RWPE2 (cell line): ENCODE data around the gene DAZAP1.

Experiments
- ATAC-seq: fragments of 200-7000 bp; cut with Tn5 transposase; 3 replicates; pipeline ENCODE4 v1.9.1; 2021; ENCODE audit warnings: low read depth
- DNase-seq: peaks from one replicate; pipeline ENCODE4 v3.0.0-alpha.2; 2020; ENCODE audit warnings: low spot score
- H3K27ac ChIP-seq: fragments of 450-650 bp; 2 replicates; pipeline ENCODE4 v1.5.1; 2017; ENCODE audit warnings: mild to moderate bottlenecking; ENCODE audit not compliant: poor library complexity, severe bottlenecking
- H3K27me3 ChIP-seq: fragments of 250-450 bp; sonication (Bioruptor Pico); 2 replicates; pipeline ENCODE4 v1.5.1; 2021; ENCODE audit warnings: mild to moderate bottlenecking, moderate library complexity; ENCODE audit not compliant: insufficient read depth, poor library complexity, severe bottlenecking
- H3K36me3 ChIP-seq: fragments of 250-450 bp; sonication (Bioruptor Pico); 2 replicates; pipeline ENCODE4 v1.5.1; 2020; ENCODE audit warnings: low read depth, mild to moderate bottlenecking, moderate library complexity
- H3K4me1 ChIP-seq: fragments of 250-450 bp; sonication (Bioruptor Pico); 2 replicates; pipeline ENCODE4 v1.5.1; 2021; ENCODE audit warnings: mild to moderate bottlenecking, moderate library complexity; ENCODE audit not compliant: insufficient read depth, poor library complexity, severe bottlenecking
- H3K4me3 ChIP-seq: fragments of 250-450 bp; sonication (Bioruptor Pico); 2 replicates; pipeline ENCODE4 v1.5.1; 2021; ENCODE audit warnings: mild to moderate bottlenecking, moderate library complexity; ENCODE audit not compliant: severe bottlenecking
- H3K9me3 ChIP-seq: fragments of 250-450 bp; sonication (Bioruptor Pico); 2 replicates; pipeline ENCODE4 v1.5.1; 2021; ENCODE audit warnings: mild to moderate bottlenecking, moderate library complexity; ENCODE audit not compliant: severe bottlenecking
- CTCF ChIP-seq: fragments of 450-650 bp; IDR thresholded peaks from one replicate; pipeline ENCODE4 v1.5.1; 2017; ENCODE audit warnings: mild to moderate bottlenecking, moderate library complexity; ENCODE audit not compliant: poor library complexity, severe bottlenecking

DAZAP1 gene

GRCh38 chr19:1434577-1435060 is 27.2 kb downstream of the DAZAP1 start:
- H3K9me3 ChIP-seq, result no peaks in the 10 kb centered on the region
- H3K27ac ChIP-seq, result no peak overlapping the region
- H3K4me1 ChIP-seq, result peaks cover 1% of the 10 kb centered on the region
- H3K27me3 ChIP-seq, result no peaks in the 10 kb centered on the region
- ATAC-seq, result no peak
- DNase-seq, result no peak
- H3K4me3 ChIP-seq, result no peak overlapping the region
- peaks cover 58% of the 10 kb centered on the region for H3K36me3 ChIP-seq
- no peak for TF ChIP-seq CTCF

GRCh38 chr19:1435378-1435989 is 28.1 kb downstream of the DAZAP1 start:
- Histone ChIP-seq H3K4me3 (no peak overlapping the region), H3K9me3 (no peaks in the 10 kb centered on the region), H3K27me3 (no peaks in the 10 kb centered on the region), H3K4me1 (peaks cover 9% of the 10 kb centered on the region), H3K36me3 (peaks cover 60% of the 10 kb centered on the region), H3K27ac (no peak overlapping the region)
- ATAC-seq (no peak), DNase-seq (no peak)
- no peak for TF ChIP-seq CTCF

GRCh38 chr19:1437609-1438008 is 30.2 kb downstream of the DAZAP1 start:
- no peak overlapping the region for H3K4me3 ChIP-seq
- no peak for TF ChIP-seq CTCF
- H3K27ac ChIP-seq, result peak overlapping the region; percentile 76
- no peaks in the 10 kb centered on the region for H3K27me3 ChIP-seq
- peaks cover 60% of the 10 kb centered on the region for H3K36me3 ChIP-seq
- DNase-seq (no peak), ATAC-seq (no peak)
- no peaks in the 10 kb centered on the region for H3K9me3 ChIP-seq
- peaks cover 9% of the 10 kb centered on the region for H3K4me1 ChIP-seq

- TF ChIP-seq CTCF, result peak; percentile 91
- Histone ChIP-seq H3K4me1 (peaks cover 9% of the 10 kb centered on the region), H3K36me3 (peaks cover 57% of the 10 kb centered on the region)
These were observed 30.9 kb downstream of the DAZAP1 start, which contains the start of gene RPS15 for GRCh38 chr19:1438035-1438932. Gene RPS15, plus strand, starts transcription at chr19:1438396. Its CDS starts 30 bp downstream, at chr19:1438426.

More at GRCh38 chr19:1438035-1438932, 30.9 kb downstream of the DAZAP1 start, which contains the start of gene RPS15:
- Histone ChIP-seq H3K4me3 (peak within 1 kb of the TSS; percentile 90), H3K27me3 (no peaks in the 10 kb centered on the region), H3K9me3 (no peaks in the 10 kb centered on the region), H3K27ac (peak within 1 kb of the TSS; percentile 76)
- ATAC-seq (peak; percentile 73), DNase-seq (peak; percentile 87)
